K562 (cell line): ENCODE measurements around the gene GALP. TPM values are rescaled to one million over a fixed set of nuclear protein-coding genes. Genes with fewer than 3 reads are reported as not detected.

Source experiments
- BRCA1 ChIP-seq, 2 experiments: fragments of 450-650 bp in 1 of 2; sonication (generic) in 1 of 2; formaldehyde crosslinking in 1 of 2; IDR thresholded peaks; 2 replicates each; pipeline versions ENCODE4 v1.5.0 to v1.6.1; 2017 to 2020; ENCODE audit warnings: mild to moderate bottlenecking in 1 of 2, missing genetic modification reagents in 1 of 2
- CBX5 ChIP-seq: IDR thresholded peaks from 2 replicates; pipeline ENCODE4 v1.6.1; 2014; ENCODE audit warnings: low read depth, borderline replicate concordance
- CREB3L1 ChIP-seq: fragments of 450-650 bp; IDR thresholded peaks from 2 replicates; pipeline ENCODE4 v1.6.1; 2014; ENCODE audit warnings: low read depth, mild to moderate bottlenecking, moderate library complexity, borderline replicate concordance
- CTBP1 ChIP-seq: fragments of 450-650 bp; IDR thresholded peaks from 2 replicates; pipeline ENCODE4 v1.6.1; 2016; ENCODE audit warnings: borderline replicate concordance
- MGA ChIP-seq: fragments of 450-650 bp; IDR thresholded peaks from 2 replicates; pipeline ENCODE4 v1.6.1; 2016; ENCODE audit warnings: mild to moderate bottlenecking, moderate library complexity
- MXI1 ChIP-seq: IDR thresholded peaks from 2 replicates; pipeline ENCODE4 v1.6.1; 2011; ENCODE audit warnings: low read depth, mild to moderate bottlenecking, improper control_type of control experiment, low read length
- RAD51 ChIP-seq: fragments of 450-650 bp; IDR thresholded peaks from 2 replicates; pipeline ENCODE4 v1.7.1; 2016; ENCODE audit warnings: low read depth, mild to moderate bottlenecking, borderline replicate concordance
- SRF ChIP-seq, 2 experiments: fragments of 250-450, 450-650 bp in 1 of 2; sonication (Bioruptor Pico) in 1 of 2; sonication (generic) in 1 of 2; formaldehyde crosslinking; IDR thresholded peaks; 2 replicates each; pipeline versions ENCODE4 v1.5.0 to v1.5.1; 2020 to 2022; ENCODE audit warnings: mild to moderate bottlenecking in 1 of 2, missing genetic modification reagents in 1 of 2
- XRCC4 ChIP-seq: IDR thresholded peaks from one replicate; pipeline ENCODE4 v1.6.1; 2011; ENCODE audit not compliant: insufficient read depth, insufficient read length; ENCODE audit errors: extremely low read depth
- ZNF644 ChIP-seq: fragments of 200-800 bp; sonication (Bioruptor generic); IDR thresholded peaks from 2 replicates; pipeline ENCODE4 v1.6.1; 2016; ENCODE audit warnings: low read depth, missing genetic modification characterization, missing compliant biosample characterization
- polyA plus RNA-seq, 8 experiments: library from polyadenylated mRNA; depleted of rRNA in 4 of 8; stranded (reverse) in 5 of 8; unstranded in 3 of 8; fragments of >200 nt; fragmentation: Nextera tagmentation in 2 of 8; fragmentation: Illumina TruSeq in 1 of 8; extraction: Ambion mirVana in 2 of 8; extraction: Trizol in 1 of 8; gene quantifications; 2 replicates each; pipeline versions ENCODE4 v1.2.1 to v1.2.3, GENCODE V29; 2011 to 2014; ENCODE audit warnings: inconsistent platforms in 1 of 8, missing spikeins in 1 of 8
- total RNA-seq, 7 experiments: library from RNA; depleted of rRNA in 6 of 7; stranded (reverse); fragments of >200 nt in 6 of 7; fragmentation: Illumina TruSeq in 2 of 7; extraction: Trizol in 2 of 7; gene quantifications; 2 replicates each; pipeline versions ENCODE4 v1.2.1 to v1.2.3, GENCODE V29; 2011 to 2021; ENCODE audit warnings: low replicate concordance in 1 of 7
- TF ChIP-seq, protein P1 (sequence below): fragments of 450-650 bp; IDR thresholded peaks from 2 replicates; pipeline ENCODE4 v1.6.1; 2016; ENCODE audit warnings: low read depth, mild to moderate bottlenecking, moderate library complexity

Gene GALP
- total and polyA plus RNA-seq, 9 of the 15 experiments (the other 6 are each of a cell fraction or from before 2014, with no cell fraction given), result not detected

- TF ChIP-seq MGA, result no peak; the same call in 1 of the 2 replicates
- no peak for TF ChIP-seq MXI1
- peak; percentile 96 for TF ChIP-seq ZNF644 (tag)
- TF ChIP-seq BRCA1 (IDR thresholded peaks at IDR 0.05), result no peak
- TF ChIP-seq BRCA1 (CRISPR knock-in tag; IDR thresholded peaks at IDR 0.05), result no peak
- TF ChIP-seq CREB3L1, result peak; percentile 98
- TF ChIP-seq RAD51, result no peak
- TF ChIP-seq, protein P1, sequence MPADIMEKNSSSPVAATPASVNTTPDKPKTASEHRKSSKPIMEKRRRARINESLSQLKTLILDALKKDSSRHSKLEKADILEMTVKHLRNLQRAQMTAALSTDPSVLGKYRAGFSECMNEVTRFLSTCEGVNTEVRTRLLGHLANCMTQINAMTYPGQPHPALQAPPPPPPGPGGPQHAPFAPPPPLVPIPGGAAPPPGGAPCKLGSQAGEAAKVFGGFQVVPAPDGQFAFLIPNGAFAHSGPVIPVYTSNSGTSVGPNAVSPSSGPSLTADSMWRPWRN, result no peak
- peak; percentile 12; the same call in 1 of the 2 replicates for TF ChIP-seq CTBP1
- peak in 1 of 2 experiments; percentile 44; a peak in 1 of 4 replicates for TF ChIP-seq SRF (CRISPR knock-in tag; IDR thresholded peaks at IDR 0.05)
- no peak for TF ChIP-seq CBX5
- TF ChIP-seq XRCC4, result no peak
These were observed 35.0 kb upstream of the GALP start, which contains the start of gene ZNF444 (continued) for GRCh38 chr19:56140583-56141416.
